Measurements from ENCODE around the gene DIDO1. TPM values are rescaled to one million over a fixed set of nuclear protein-coding genes. Genes with fewer than 3 reads are reported as not detected.
"Not testable (repeated sequence)": the region's sequence is repeated elsewhere in the genome, so short reads cannot be mapped to it uniquely, and the experiment has no call there.

Gene DIDO1
- polyA plus RNA-seq, 3 donors from 2014 or later, result 23.1 to 48.8 (median 37.7) TPM

- Mint-ChIP-seq H3K36me3 (peaks cover 5 to 13% (median 6%) of the 10 kb centered on the region in 3 donors), H3K4me1 (peaks cover 5 to 12% of the 10 kb centered on the region in 2 donors), H3K4me3 (no peak overlapping the region), H3K27ac (no peak overlapping the region), H3K27me3 (ENCODE audit: low read depth in 3 of 3) (peaks cover 0 to 3% (median 2%) of the 10 kb centered on the region in 3 donors), H3K9me3 (no peaks in the 10 kb centered on the region)
- DNase-seq, result no peak
Measured at GRCh38 chr20:62881662-62882395, 44.5 kb downstream of the DIDO1 start.

- Mint-ChIP-seq H3K36me3 (peaks cover 5 to 11% (median 6%) of the 10 kb centered on the region in 3 donors), H3K4me3 (no peak overlapping the region), H3K27me3 (ENCODE audit: low read depth in 3 of 3) (peaks cover 2 to 6% (median 3%) of the 10 kb centered on the region in 3 donors), H3K4me1 (peaks cover 5 to 11% of the 10 kb centered on the region in 2 donors), H3K9me3 (no peaks in the 10 kb centered on the region), H3K27ac (peak overlapping the region in 2 of 6 donors; percentile 25 to 50)
- no peak for DNase-seq
Measured at GRCh38 chr20:62880935-62881661, 45.2 kb downstream of the DIDO1 start.

DNA sequence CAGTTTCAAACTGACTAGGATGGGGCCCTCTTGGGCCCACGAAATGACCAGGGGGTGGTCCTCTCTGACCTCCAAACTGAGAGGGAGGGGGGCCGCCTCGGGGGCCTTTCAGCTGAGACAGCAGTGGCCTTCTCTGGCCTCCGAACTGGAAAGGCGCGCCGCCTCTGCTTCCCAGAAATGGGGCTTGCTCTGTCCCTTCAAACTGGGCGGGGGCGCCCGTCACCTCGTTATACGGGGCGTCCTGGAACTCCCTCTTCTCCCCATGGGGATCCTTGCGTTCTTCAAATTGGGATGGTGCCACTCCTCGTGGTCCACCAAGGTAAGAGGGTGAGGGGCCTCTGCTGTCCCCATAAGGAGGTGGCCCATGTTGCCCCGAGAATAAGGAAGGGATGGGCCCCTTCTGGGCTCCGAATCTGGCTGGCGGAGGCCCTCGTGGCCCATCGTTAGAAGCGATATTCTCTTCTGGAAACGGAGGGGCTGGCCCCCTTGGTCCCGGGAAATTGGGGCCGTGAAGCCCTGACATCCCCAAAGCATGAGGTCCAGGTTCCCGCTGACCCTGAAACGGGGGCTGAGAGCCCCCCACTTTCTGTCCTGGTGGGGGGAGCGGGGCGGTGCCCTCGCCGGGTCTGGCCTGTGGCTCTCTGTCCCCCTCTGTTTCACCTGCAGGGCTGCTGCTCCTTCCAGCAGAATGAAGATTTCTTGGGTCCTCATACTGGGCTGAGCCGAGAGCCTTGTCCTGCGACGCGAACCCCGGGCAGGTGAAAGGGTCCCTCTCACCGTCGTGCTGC lies 46.0 kb downstream of the DIDO1 start:
- H3K27ac Mint-ChIP-seq, result no peak overlapping the region
- H3K4me3 Mint-ChIP-seq, result no peak overlapping the region
- peaks cover 5 to 18% of the 10 kb centered on the region in 2 donors for H3K4me1 Mint-ChIP-seq
- peaks cover 0 to 12% (median 3%) of the 10 kb centered on the region in 3 donors for H3K27me3 Mint-ChIP-seq (ENCODE audit: low read depth in 3 of 3)
- H3K9me3 Mint-ChIP-seq, result no peaks in the 10 kb centered on the region
- peaks cover 5 to 11% (median 6%) of the 10 kb centered on the region in 3 donors for H3K36me3 Mint-ChIP-seq
- no peak for DNase-seq

DNA sequence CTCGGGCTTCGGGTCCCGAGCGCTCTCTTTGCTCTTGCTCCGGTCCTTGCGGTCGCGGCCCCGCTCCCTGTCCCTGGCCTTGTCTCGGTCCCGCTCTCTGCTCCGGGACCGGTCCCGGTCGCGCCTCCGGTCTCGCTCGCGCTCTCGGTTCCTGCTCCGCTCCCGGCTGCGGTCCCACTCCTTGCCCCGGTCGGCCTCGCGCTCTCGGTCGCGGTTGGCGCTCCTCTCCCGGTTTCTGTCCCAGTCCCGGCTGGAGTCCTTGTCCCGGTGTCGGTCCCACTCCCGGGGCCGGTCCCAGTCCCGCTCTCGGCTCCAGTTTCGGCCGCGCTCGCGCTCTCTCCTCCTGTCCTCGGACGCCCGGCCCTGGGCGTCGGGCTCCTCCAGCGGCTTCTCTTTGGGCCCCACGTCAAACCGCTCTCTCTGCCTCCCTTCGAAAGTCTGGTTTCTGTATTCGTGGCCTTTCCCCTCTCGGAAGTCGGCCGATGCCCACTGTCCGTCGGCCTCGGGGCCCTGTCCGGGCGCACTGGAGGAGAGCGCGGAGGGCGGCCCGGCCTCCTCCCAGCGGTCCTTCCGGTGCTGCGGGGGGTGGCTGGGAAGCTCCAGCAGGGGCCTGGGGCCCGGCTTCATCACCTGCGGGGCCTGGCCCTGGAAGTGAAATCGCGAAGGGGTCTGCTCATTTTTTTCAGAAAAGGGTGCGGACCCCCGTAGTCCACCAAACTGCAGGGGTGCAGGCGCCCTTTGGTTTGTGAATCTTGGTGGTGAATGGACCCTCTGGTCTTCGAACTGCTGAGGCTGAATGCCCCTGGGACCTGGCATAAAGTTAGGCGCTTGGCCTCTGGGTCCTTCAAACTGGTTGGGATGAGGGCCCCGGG lies 46.8 kb downstream of the DIDO1 start:
- Mint-ChIP-seq H3K9me3 (no peaks in the 10 kb centered on the region), H3K27me3 (ENCODE audit: low read depth in 3 of 3) (peaks cover 0 to 17% (median 6%) of the 10 kb centered on the region in 3 donors), H3K4me1 (peaks cover 8 to 21% of the 10 kb centered on the region in 2 donors), H3K4me3 (no peak overlapping the region), H3K27ac (no peak overlapping the region), H3K36me3 (peaks cover 5 to 11% (median 6%) of the 10 kb centered on the region in 3 donors)
- no peak for DNase-seq

DNA sequence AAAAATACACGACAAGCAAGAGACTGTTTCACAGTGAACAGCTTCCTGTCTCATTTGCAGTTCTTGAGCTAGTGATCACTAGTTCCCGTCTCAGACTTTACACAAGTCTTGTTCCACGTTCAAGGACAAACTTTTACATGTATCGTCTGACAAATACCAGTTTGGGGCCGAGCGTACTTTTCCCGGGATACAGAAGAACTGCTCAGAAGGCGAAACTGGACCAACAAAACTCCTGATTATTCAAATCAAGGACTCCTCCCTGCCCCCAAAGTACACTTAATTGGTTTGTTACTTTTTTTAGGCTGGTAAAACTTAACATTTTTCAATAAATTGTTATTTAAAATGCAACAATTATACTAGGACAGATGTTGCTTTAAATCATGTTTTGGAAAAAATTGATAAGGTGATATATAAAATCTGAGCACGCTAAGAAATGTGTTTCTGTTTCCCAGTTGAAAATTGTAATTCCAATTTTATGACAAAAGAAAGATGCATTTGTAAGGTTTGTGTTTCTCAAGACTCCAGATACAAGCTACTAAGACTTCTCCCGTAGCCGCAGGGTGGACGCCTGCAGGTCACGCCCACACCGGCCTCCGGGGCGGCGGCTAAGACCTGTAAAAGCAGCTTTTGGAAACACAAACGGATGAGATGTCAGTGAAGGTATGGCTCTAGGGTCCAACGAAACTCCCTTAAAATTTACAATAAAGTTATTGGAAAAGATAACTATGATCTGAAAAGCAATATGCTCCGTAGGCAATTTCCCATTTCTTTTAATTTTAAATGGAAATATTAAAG lies 47.9 kb downstream of the DIDO1 start:
- H3K4me1 Mint-ChIP-seq, result peaks cover 15 to 30% of the 10 kb centered on the region in 2 donors
- peaks cover 0 to 27% (median 7%) of the 10 kb centered on the region in 3 donors for H3K27me3 Mint-ChIP-seq (ENCODE audit: low read depth in 3 of 3)
- H3K27ac Mint-ChIP-seq, result no peak overlapping the region
- no peak for DNase-seq
- peaks cover 5 to 11% (median 6%) of the 10 kb centered on the region in 3 donors for H3K36me3 Mint-ChIP-seq
- H3K4me3 Mint-ChIP-seq, result no peak overlapping the region
- no peaks in the 10 kb centered on the region for H3K9me3 Mint-ChIP-seq

DNA sequence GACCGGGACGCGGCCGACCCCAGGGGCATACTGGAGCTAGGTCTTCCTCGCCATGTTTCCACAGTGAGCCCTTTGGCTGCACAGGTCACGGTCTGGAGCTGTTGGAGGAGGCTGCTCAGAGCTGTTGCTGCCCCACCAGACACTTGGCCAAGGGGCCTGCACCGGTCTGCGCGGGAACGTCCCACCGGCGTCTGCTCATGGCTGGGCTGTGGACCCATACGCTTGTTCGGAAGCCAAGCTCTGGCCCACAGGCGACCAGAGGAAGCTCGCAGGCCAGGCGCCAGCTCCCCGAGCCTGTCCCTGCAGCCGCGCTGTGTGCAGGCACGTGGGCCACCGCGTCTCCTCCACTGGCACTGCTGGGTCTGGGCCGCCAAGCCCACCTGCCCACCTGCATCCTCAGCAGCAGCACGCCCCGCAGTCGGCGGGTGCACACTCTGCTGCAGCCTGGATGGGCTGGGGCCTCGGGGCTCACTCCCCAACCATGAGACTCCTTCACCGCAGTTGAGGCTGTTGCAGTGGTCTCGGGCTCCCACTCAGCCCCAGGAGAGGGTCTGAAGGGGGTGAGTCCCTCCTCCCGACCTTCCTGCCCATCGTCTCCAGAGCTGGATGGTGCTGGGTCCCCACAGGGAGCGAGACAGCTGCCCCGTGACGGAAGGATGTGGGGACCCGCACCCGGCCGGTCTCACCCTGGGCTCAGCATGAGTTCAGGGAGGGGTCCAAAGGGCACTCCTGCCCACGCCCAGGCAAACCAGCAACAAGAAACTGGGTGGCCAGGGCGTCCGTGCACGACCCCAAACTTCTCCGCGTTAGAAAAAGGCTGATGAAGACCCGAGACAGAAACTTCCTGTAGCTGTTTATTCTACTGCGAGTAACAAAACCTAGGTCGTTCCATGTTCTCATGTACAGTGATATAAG lies 49.1 kb downstream of the DIDO1 start:
- H3K27me3 Mint-ChIP-seq (ENCODE audit: low read depth in 3 of 3), result peaks cover 0 to 32% (median 10%) of the 10 kb centered on the region in 3 donors
- H3K4me3 Mint-ChIP-seq, result peak overlapping the region in 4 of 5 donors; percentile 9 to 63 (median 58)
- H3K9me3 Mint-ChIP-seq, result no peaks in the 10 kb centered on the region
- no peak for DNase-seq
- H3K36me3 Mint-ChIP-seq, result peaks cover 5 to 9% (median 6%) of the 10 kb centered on the region in 3 donors
- peaks cover 15 to 30% of the 10 kb centered on the region in 2 donors for H3K4me1 Mint-ChIP-seq
- peak overlapping the region in 1 of 6 donors; percentile 22 for H3K27ac Mint-ChIP-seq

DNA sequence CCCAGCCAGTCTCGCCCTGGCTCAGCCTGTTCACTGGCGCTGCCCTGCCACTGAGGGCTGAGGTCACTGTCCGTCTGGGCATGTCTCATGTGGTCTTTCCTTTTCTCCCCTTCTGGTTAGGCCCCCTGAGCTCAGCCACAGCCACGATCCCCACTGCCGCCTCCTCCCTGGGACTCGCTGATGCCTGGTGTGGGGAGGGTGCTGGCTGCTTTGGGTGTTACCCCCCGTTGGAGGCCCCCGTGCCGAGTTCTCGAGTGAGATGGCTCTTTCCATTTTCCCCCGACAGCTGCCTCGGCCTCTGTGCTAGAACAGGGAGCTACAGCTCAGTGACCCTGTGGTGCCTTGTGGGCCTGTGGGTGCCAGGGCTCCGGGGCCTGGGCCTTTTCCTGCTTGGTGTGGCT lies 49.8 kb downstream of the DIDO1 start:
- Mint-ChIP-seq H3K9me3 (no peaks in the 10 kb centered on the region), H3K27ac (peak overlapping the region in 2 of 6 donors; percentile 28 to 34), H3K4me3 (peak overlapping the region in 1 of 5 donors; percentile 8), H3K4me1 (peaks cover 15 to 30% of the 10 kb centered on the region in 2 donors), H3K27me3 (ENCODE audit: low read depth in 3 of 3) (peaks cover 0 to 30% (median 10%) of the 10 kb centered on the region in 3 donors), H3K36me3 (peaks cover 3% of the 10 kb centered on the region in 3 donors)
- DNase-seq, result no peak

DNA sequence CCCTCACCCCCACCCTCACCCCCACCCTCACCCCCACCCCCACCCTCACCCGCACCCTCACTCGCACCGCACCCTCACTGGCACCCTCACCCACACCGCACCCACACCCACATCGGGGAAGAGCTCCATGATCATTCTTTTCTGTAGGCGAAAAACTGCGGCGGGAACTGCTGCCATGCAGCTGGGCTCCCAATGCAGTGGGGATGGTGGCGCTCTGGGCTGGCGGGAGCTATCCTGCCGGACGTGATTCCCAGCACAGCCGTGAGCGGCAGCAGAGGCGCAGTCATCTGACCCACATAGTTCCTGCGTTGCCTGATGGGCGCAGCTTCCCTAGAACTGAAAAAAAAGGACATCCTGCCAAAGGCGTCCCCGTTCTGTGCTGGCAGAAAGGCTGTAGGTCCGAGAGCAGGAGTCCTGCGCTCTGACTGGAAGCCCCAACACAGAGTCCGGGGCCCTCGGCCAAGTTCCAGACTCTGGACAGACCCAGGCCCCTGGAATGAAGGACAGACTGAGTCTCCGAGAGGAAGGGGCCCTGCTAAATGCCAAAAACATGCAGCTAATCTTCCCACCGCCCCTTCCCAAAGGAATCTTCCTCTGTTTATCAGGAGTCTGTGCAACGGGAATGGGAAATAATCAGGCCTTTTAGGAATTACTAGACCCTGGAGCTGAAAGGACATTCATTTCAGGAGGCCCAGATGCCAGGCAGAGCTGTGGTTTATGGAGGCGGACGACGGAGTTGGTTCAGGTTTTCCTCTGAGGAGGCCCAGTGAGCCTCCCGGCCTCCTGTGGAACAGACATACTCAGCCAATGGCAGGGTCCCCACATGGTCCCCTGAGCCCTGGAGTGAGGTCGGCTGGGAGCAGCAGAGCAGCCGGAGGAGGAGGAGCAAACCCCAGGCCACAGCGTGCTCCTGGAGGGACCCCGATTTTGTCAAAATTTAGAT lies 50.6 kb downstream of the DIDO1 start:
- H3K4me3 Mint-ChIP-seq, result peak overlapping the region in 2 of 5 donors; percentile 48 to 56
- H3K9me3 Mint-ChIP-seq, result no peaks in the 10 kb centered on the region
- H3K27ac Mint-ChIP-seq, result peak overlapping the region in 2 of 6 donors; percentile 34 to 39
- no peak for DNase-seq
- peaks cover 0 to 30% (median 10%) of the 10 kb centered on the region in 3 donors for H3K27me3 Mint-ChIP-seq (ENCODE audit: low read depth in 3 of 3)
- no peaks in the 10 kb centered on the region for H3K36me3 Mint-ChIP-seq
- peaks cover 15 to 30% of the 10 kb centered on the region in 2 donors for H3K4me1 Mint-ChIP-seq

DNA sequence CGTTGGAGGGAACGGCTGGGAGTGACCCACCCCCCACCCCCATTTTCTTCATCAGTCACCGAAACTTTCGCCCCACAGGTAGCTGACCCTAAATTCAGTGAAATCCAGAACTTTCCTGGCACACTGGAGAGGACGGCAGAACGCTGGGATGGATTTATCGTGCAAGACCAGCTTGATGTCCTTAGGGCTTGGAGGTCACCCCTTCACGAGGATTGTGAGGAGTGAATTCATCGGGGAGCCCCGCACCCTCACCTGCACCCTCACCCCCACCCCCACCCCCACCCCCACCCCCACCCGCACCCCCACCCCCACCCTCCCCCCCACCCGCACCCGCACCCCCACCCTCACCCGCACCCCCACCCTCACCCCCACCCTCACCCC lies 51.4 kb downstream of the DIDO1 start:
- peaks cover 0 to 30% (median 10%) of the 10 kb centered on the region in 3 donors for H3K27me3 Mint-ChIP-seq (ENCODE audit: low read depth in 3 of 3)
- no peaks in the 10 kb centered on the region for H3K36me3 Mint-ChIP-seq
- peak overlapping the region in 1 of 5 donors; percentile 17 for H3K4me3 Mint-ChIP-seq
- H3K4me1 Mint-ChIP-seq, result peaks cover 15 to 30% of the 10 kb centered on the region in 2 donors
- H3K9me3 Mint-ChIP-seq, result no peaks in the 10 kb centered on the region
- DNase-seq, result no peak
- peak overlapping the region in 1 of 6 donors; percentile 57 for H3K27ac Mint-ChIP-seq

GRCh38 chr20:62873681-62874031 lies 52.6 kb downstream of the DIDO1 start:
- H3K27me3 Mint-ChIP-seq (ENCODE audit: low read depth in 3 of 3), result peaks cover under 1 to 30% (median 10%) of the 10 kb centered on the region in 3 donors
- not testable (repeated sequence) for H3K4me3 Mint-ChIP-seq, H3K9me3 Mint-ChIP-seq, H3K36me3 Mint-ChIP-seq
- H3K27ac Mint-ChIP-seq, result peak overlapping the region in 1 of 6 donors; percentile 62
- peaks cover 15 to 30% of the 10 kb centered on the region in 2 donors for H3K4me1 Mint-ChIP-seq
- DNase-seq, result peak in 2 of 3 donors; percentile 29 to 40
